HEK293 (cell line): ENCODE results near the gene RNF175.

Source experiments
- CTCF ChIA-PET: fragments of 350-600 bp; formaldehyde crosslinking; extraction: SDS; loops from one replicate; lab custom pipeline; 2021; ENCODE audit warnings: antibody characterized with exemption; lab: Yijun Ruan, JAX
- POLR2A ChIA-PET: fragments of 300-600 bp; formaldehyde crosslinking; extraction: SDS; loops from one replicate; lab custom pipeline; 2020; ENCODE audit warnings: antibody characterized with exemption, inconsistent platforms; lab: Yijun Ruan, JAX
- H3K27ac ChIP-seq: fragments of 200-500 bp; sonication (Bioruptor generic); 2 replicates; pipeline ENCODE4 v1.5.1; 2014; ENCODE audit warnings: low read depth, low read length, control low read depth, inconsistent platforms; ENCODE audit errors: extremely low read depth
- H3K36me3 ChIP-seq, 2 experiments: fragments of 200-500 bp in 1 of 2; sonication (Bioruptor generic) in 1 of 2; 1 replicate in 1 of 2; 2 replicates in 1 of 2; pipeline ENCODE4 v1.5.1; 2014 to 2017; ENCODE audit warnings: inconsistent platforms in 2 of 2, low read length in 2 of 2; ENCODE audit not compliant: control insufficient read depth in 2 of 2, insufficient read depth in 1 of 2
- H3K4me1 ChIP-seq: fragments of 200-500 bp; sonication (Bioruptor generic); 2 replicates; pipeline ENCODE4 v1.5.1; 2014; ENCODE audit warnings: mild to moderate bottlenecking, low read length, inconsistent platforms; ENCODE audit not compliant: control insufficient read depth, insufficient read depth
- H3K4me3 ChIP-seq: 2 replicates; pipeline ENCODE4 v1.5.1; 2011; ENCODE audit warnings: low read depth, mild to moderate bottlenecking, control low read depth, low read length, moderate library complexity
- H3K9me3 ChIP-seq: fragments of 200-500 bp; sonication (Bioruptor generic); 2 replicates; pipeline ENCODE4 v1.5.1; 2014; ENCODE audit warnings: low read depth, low read length, inconsistent platforms; ENCODE audit not compliant: control insufficient read depth, insufficient read depth
- GLI4 ChIP-seq: fragments of 450-650 bp; formaldehyde crosslinking; IDR thresholded peaks from 2 replicates; pipeline ENCODE4 v1.5.1; 2016; ENCODE audit warnings: missing biosample characterization, missing genetic modification characterization
- GLIS1 ChIP-seq: fragments of 450-650 bp; formaldehyde crosslinking; IDR thresholded peaks from 2 replicates; pipeline ENCODE4 v1.5.1; 2016; ENCODE audit warnings: missing biosample characterization, missing genetic modification characterization
- IKZF3 ChIP-seq: fragments of 450-650 bp; IDR thresholded peaks from 2 replicates; pipeline ENCODE4 v1.5.0; 2018; ENCODE audit warnings: missing biosample characterization, mild to moderate bottlenecking, missing genetic modification characterization, moderate library complexity
- PRDM1 ChIP-seq: fragments of 450-650 bp; formaldehyde crosslinking; IDR thresholded peaks from 2 replicates; pipeline ENCODE4; 2016; ENCODE audit warnings: missing biosample characterization, missing genetic modification characterization
- ZBTB48 ChIP-seq: fragments of 450-650 bp; formaldehyde crosslinking; IDR thresholded peaks from 2 replicates; pipeline ENCODE4 v1.5.1; 2016; ENCODE audit warnings: missing biosample characterization, missing genetic modification characterization
- ZNF132 ChIP-seq: fragments of 450-650 bp; formaldehyde crosslinking; IDR thresholded peaks from 2 replicates; pipeline ENCODE4 v1.5.1; 2017; ENCODE audit warnings: missing biosample characterization, missing genetic modification characterization, borderline replicate concordance
- ZNF146 ChIP-seq: fragments of 450-650 bp; formaldehyde crosslinking; IDR thresholded peaks from 2 replicates; pipeline ENCODE4 v1.5.1; 2016; ENCODE audit warnings: missing biosample characterization, missing genetic modification characterization
- ZNF239 ChIP-seq: fragments of 450-650 bp; formaldehyde crosslinking; IDR thresholded peaks from 2 replicates; pipeline ENCODE4 v1.5.1; 2016; ENCODE audit warnings: missing biosample characterization, missing genetic modification characterization
- ZNF510 ChIP-seq: fragments of 450-650 bp; formaldehyde crosslinking; IDR thresholded peaks from 2 replicates; pipeline ENCODE4 v1.5.1; 2018; ENCODE audit warnings: mild to moderate bottlenecking, missing genetic modification characterization, missing biosample characterization; ENCODE audit not compliant: insufficient replicate concordance
- ZNF521 ChIP-seq: fragments of 450-650 bp; formaldehyde crosslinking; IDR thresholded peaks from 2 replicates; pipeline ENCODE4 v1.5.1; 2017; ENCODE audit warnings: missing biosample characterization, mild to moderate bottlenecking, missing genetic modification characterization
- ZNF549 ChIP-seq: fragments of 450-650 bp; IDR thresholded peaks from 2 replicates; pipeline ENCODE4 v1.5.1; 2018; ENCODE audit warnings: missing biosample characterization, missing genetic modification characterization, mild to moderate bottlenecking, inconsistent platforms, moderate library complexity
- ZNF664 ChIP-seq: fragments of 450-650 bp; formaldehyde crosslinking; IDR thresholded peaks from 2 replicates; pipeline ENCODE4 v1.5.1; 2016; ENCODE audit warnings: missing biosample characterization, missing genetic modification characterization
- TF ChIP-seq, protein P1 (sequence below): fragments of 450-650 bp; formaldehyde crosslinking; IDR thresholded peaks from 2 replicates; pipeline ENCODE4 v1.5.1; 2016; ENCODE audit warnings: missing biosample characterization, missing genetic modification characterization
- TF ChIP-seq, protein P2 (sequence below): fragments of 450-650 bp; formaldehyde crosslinking; IDR thresholded peaks from 2 replicates; pipeline ENCODE4 v1.5.1; 2017; ENCODE audit warnings: missing biosample characterization, missing genetic modification characterization
- TF ChIP-seq, protein P3 (sequence below): fragments of 450-650 bp; formaldehyde crosslinking; optimal IDR thresholded peaks from 2 replicates; pipeline ENCODE3; 2016; ENCODE audit warnings: missing biosample characterization, mild to moderate bottlenecking, missing genetic modification characterization
- TF ChIP-seq, protein P4 (sequence below): fragments of 450-650 bp; formaldehyde crosslinking; IDR thresholded peaks from 2 replicates; pipeline ENCODE4 v1.5.1; 2016; ENCODE audit warnings: missing biosample characterization, missing genetic modification characterization
- TF ChIP-seq, protein P5 (sequence below): fragments of 450-650 bp; formaldehyde crosslinking; IDR thresholded peaks from 2 replicates; pipeline ENCODE4 v1.5.1; 2017; ENCODE audit warnings: missing biosample characterization, missing genetic modification characterization

RNF175 gene

DNA sequence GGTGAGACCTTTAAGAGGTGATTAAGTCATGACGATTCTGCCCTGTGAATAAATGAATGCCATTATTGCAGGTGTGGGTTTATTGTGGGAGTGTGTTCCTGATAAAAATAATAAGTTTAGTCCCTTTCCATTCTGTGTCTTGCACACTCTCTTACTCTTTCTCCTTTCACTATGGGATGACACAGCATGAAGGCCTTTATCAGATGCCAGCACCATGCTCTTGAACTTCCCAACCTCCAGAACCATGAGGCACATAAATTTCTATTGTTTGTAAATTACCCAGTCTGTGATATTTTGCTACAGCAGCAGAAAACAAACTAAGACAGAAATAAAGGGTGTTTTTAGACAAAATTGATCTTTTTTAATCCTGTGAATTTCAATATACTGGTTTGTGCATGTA lies 18.6 kb upstream of the RNF175 start:
- ChIA-PET POLR2A (no interaction called here), CTCF (no interaction called here)
- Histone ChIP-seq H3K9me3 (no peaks in the 10 kb centered on the region), H3K36me3 (no peaks in the 10 kb centered on the region), H3K27ac (no peak overlapping the region), H3K4me1 (peaks cover 7% of the 10 kb centered on the region; the same call in 1 of the 2 replicates), H3K4me3 (no peak overlapping the region)
- 0 out of 2 replicates have a peak, but pooled peaks have one; percentile 3 for TF ChIP-seq ZNF549
- TF ChIP-seq PRDM1 (tag by site-specific recombination) = no peak

DNA sequence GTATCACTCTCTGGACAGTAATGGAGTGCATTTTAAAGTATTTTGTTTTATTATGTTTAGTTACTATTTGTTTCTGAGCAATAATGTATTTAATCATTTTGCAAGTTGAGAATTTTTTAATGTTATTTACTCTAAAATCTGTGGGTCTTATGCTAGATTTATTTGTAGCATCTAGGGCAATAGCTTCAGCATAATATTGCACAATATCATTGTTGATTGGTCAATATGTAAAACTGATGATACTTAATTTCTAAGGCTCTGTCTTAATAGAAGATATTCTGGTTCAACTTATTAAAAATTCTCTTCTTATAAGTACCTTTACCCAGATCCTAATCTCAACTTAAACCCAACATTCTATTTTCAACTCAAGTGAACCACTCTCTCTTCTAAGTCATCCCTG lies 17.6 kb upstream of the RNF175 start:
- ChIA-PET CTCF (interaction anchor here (0.6 to 0.8 kb wide), 2 partner anchors 13 to 27 kb away, joined by 3 to 5 read pairs; no protein-coding TSS in a partner anchor), POLR2A (no interaction called here)
- H3K36me3 ChIP-seq = no peaks in the 10 kb centered on the region
- H3K4me1 ChIP-seq = no peaks in the 10 kb centered on the region
- no peak overlapping the region for H3K4me3 ChIP-seq
- H3K9me3 ChIP-seq = no peaks in the 10 kb centered on the region
- no peak overlapping the region for H3K27ac ChIP-seq
- TF ChIP-seq, protein P1, sequence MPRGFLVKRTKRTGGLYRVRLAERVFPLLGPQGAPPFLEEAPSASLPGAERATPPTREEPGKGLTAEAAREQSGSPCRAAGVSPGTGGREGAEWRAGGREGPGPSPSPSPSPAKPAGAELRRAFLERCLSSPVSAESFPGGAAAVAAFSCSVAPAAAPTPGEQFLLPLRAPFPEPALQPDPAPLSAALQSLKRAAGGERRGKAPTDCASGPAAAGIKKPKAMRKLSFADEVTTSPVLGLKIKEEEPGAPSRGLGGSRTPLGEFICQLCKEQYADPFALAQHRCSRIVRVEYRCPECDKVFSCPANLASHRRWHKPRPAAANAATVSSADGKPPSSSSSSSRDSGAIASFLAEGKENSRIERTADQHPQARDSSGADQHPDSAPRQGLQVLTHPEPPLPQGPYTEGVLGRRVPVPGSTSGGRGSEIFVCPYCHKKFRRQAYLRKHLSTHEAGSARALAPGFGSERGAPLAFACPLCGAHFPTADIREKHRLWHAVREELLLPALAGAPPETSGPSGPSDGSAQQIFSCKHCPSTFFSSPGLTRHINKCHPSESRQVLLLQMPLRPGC (tag by site-specific recombination) = no peak
- TF ChIP-seq, protein P2, sequence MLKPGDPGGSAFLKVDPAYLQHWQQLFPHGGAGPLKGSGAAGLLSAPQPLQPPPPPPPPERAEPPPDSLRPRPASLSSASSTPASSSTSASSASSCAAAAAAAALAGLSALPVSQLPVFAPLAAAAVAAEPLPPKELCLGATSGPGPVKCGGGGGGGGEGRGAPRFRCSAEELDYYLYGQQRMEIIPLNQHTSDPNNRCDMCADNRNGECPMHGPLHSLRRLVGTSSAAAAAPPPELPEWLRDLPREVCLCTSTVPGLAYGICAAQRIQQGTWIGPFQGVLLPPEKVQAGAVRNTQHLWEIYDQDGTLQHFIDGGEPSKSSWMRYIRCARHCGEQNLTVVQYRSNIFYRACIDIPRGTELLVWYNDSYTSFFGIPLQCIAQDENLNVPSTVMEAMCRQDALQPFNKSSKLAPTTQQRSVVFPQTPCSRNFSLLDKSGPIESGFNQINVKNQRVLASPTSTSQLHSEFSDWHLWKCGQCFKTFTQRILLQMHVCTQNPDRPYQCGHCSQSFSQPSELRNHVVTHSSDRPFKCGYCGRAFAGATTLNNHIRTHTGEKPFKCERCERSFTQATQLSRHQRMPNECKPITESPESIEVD (tag by site-specific recombination) = no peak
- TF ChIP-seq, protein P3, sequence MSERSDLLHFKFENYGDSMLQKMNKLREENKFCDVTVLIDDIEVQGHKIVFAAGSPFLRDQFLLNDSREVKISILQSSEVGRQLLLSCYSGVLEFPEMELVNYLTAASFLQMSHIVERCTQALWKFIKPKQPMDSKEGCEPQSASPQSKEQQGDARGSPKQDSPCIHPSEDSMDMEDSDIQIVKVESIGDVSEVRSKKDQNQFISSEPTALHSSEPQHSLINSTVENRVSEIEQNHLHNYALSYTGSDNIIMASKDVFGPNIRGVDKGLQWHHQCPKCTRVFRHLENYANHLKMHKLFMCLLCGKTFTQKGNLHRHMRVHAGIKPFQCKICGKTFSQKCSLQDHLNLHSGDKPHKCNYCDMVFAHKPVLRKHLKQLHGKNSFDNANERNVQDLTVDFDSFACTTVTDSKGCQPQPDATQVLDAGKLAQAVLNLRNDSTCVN = no peak
- TF ChIP-seq ZNF521 = no peak
- no peak for TF ChIP-seq ZNF132
- TF ChIP-seq ZNF510 (tag by site-specific recombination) = no peak
- TF ChIP-seq, all 188 proteins: peak for 0

DNA sequence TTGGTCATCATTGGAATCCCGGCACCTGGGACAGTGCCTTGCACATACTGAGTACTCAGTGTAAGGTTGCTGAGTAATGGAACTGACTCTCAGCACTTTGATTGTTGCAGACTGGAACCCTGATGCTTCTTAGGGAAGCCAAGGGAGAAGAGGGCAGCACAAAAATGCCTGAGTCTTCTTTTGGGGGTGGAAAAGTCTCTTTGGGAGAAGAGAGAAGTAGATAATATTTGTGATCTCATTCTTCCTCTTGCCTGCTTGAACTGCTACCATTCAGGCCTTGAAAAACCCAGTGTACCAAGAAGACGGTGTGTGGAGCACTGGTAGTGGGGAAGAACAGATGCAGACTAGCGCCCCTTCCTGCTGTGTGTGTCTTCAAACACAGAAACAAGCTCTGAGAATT lies 16.8 kb upstream of the RNF175 start:
- Histone ChIP-seq H3K27ac (no peak overlapping the region), H3K4me3 (no peak overlapping the region), H3K9me3 (no peaks in the 10 kb centered on the region), H3K36me3 (no peaks in the 10 kb centered on the region), H3K4me1 (no peaks in the 10 kb centered on the region)
- ChIA-PET CTCF (interaction anchor here (0.7 to 0.8 kb wide), 2 partner anchors 26 to 405 kb away, joined by 3 read pairs; no protein-coding TSS in a partner anchor), POLR2A (no interaction called here)
- TF ChIP-seq GLI4 (tag by site-specific recombination) = no peak

DNA sequence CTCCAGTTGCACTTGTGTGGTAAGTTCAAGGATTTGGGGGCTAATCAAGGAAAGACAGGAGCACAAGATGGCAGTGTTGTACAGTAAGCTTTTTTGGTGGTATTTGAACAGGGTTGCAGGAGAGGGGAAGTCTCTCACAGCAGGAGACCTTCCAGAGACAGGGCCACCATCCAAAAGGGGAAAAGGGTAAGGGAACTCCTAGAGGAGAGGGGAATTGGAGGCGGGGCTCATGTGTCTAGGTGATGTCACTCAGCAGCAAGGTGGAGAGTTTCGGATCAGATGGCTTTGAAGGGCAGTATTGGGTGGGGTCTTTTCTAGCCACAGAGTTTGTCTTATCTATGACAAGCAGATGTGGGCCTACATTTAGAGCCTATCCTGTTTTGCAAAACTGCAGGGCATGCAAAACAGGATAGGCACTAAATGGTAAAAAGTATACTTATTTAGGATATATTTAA lies 13.4 kb upstream of the RNF175 start:
- ChIA-PET CTCF (no interaction called here), POLR2A (no interaction called here)
- no peak overlapping the region for H3K4me3 ChIP-seq
- TF ChIP-seq ZBTB48 (no peak), GLIS1 (tag by site-specific recombination) (peak; percentile 35; the same call in 1 of the 2 replicates), PRDM1 (tag by site-specific recombination) (no peak), ZNF239 (no peak), ZNF146 (tag by site-specific recombination) (no peak), ZNF664 (tag by site-specific recombination) (no peak), IKZF3 (no peak)
- TF ChIP-seq, protein P4, sequence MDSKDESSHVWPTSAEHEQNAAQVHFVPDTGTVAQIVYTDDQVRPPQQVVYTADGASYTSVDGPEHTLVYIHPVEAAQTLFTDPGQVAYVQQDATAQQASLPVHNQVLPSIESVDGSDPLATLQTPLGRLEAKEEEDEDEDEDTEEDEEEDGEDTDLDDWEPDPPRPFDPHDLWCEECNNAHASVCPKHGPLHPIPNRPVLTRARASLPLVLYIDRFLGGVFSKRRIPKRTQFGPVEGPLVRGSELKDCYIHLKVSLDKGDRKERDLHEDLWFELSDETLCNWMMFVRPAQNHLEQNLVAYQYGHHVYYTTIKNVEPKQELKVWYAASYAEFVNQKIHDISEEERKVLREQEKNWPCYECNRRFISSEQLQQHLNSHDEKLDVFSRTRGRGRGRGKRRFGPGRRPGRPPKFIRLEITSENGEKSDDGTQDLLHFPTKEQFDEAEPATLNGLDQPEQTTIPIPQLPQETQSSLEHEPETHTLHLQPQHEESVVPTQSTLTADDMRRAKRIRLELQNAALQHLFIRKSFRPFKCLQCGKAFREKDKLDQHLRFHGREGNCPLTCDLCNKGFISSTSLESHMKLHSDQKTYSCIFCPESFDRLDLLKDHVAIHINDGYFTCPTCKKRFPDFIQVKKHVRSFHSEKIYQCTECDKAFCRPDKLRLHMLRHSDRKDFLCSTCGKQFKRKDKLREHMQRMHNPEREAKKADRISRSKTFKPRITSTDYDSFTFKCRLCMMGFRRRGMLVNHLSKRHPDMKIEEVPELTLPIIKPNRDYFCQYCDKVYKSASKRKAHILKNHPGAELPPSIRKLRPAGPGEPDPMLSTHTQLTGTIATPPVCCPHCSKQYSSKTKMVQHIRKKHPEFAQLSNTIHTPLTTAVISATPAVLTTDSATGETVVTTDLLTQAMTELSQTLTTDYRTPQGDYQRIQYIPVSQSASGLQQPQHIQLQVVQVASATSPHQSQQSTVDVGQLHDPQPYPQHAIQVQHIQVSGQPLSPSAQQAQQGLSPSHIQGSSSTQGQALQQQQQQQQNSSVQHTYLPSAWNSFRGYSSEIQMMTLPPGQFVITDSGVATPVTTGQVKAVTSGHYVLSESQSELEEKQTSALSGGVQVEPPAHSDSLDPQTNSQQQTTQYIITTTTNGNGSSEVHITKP (tag by site-specific recombination) = peak; percentile 43; the same call in 1 of the 2 replicates
- TF ChIP-seq, protein P5, sequence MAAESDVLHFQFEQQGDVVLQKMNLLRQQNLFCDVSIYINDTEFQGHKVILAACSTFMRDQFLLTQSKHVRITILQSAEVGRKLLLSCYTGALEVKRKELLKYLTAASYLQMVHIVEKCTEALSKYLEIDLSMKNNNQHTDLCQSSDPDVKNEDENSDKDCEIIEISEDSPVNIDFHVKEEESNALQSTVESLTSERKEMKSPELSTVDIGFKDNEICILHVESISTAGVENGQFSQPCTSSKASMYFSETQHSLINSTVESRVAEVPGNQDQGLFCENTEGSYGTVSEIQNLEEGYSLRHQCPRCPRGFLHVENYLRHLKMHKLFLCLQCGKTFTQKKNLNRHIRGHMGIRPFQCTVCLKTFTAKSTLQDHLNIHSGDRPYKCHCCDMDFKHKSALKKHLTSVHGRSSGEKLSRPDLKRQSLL (tag by site-specific recombination) = no peak

More for the DNA sequence above, 13.4 kb upstream of the RNF175 start:
- no peaks in the 10 kb centered on the region for H3K36me3 ChIP-seq
- no peaks in the 10 kb centered on the region for H3K9me3 ChIP-seq
- H3K27ac ChIP-seq = no peak overlapping the region
- H3K4me1 ChIP-seq = no peaks in the 10 kb centered on the region
